ENCODE measurements around the gene APOBEC3A. TPM values are rescaled to one million over a fixed set of nuclear protein-coding genes. Genes with fewer than 3 reads are reported as not detected.
"Not testable (repeated sequence)": the region's sequence is repeated elsewhere in the genome, so short reads cannot be mapped to it uniquely, and the experiment has no call there.

Gene APOBEC3A
- total and polyA plus RNA-seq, 2 of the 13 experiments (the other 11 are each of a cell fraction or from before 2014, with no cell fraction given), result not detected

GRCh38 chr22:39007177-39007576 lies 49.8 kb downstream of the APOBEC3A start:
- no peak overlapping the region for H3K4me2 ChIP-seq (ENCODE audit: low read depth, low read length)
- H3K36me3 ChIP-seq (replicated peaks in 1 of 2; ENCODE audit: control insufficient read depth in 1 of 2, insufficient read depth in 2 of 2, low read length in 2 of 2), result no peaks in the 10 kb centered on the region
- no peak for ATAC-seq
- POLR2A ChIA-PET, result no interaction called here
- no peak overlapping the region for H2AFZ ChIP-seq (ENCODE audit: low read length)
- H3K4me3 ChIP-seq (replicated peaks in 1 of 3; ENCODE audit: insufficient read depth in 1 of 3, low read depth in 2 of 3, low read length in 3 of 3), result no peak overlapping the region
- no peaks in the 10 kb centered on the region for H4K20me1 ChIP-seq (ENCODE audit: insufficient read depth, low read length)
- TF ChIP-seq HCFC1 (IDR thresholded peaks at IDR 0.05; ENCODE audit: low read depth, low read length), result no peak
- no peak for TF ChIP-seq MNT (IDR thresholded peaks at IDR 0.05)
- no peak for TF ChIP-seq FOXA1 (IDR thresholded peaks at IDR 0.05)
- TF ChIP-seq FOXA1 (CRISPR knock-in tag; IDR thresholded peaks at IDR 0.05), result no peak
- TF ChIP-seq WIZ (CRISPR knock-in tag; IDR thresholded peaks at IDR 0.05), result no peak
- DNase-seq (ENCODE audit: low spot score), result no peak
- H3K79me2 ChIP-seq (ENCODE audit: insufficient read depth, low read length), result no peaks in the 10 kb centered on the region
- WGBS (ENCODE audit: low lambda C conversion rate), result 87% methylated on average over 5 of the region's 5 CpGs
- CTCF ChIA-PET (ENCODE audit: low intra/inter-chr PET ratio, low total read pairs), result interaction anchor here (1.5 to 2.9 kb wide), 3 partner anchors 111 to 137 kb away, joined by 6 to 19 read pairs (median 9); no protein-coding TSS in a partner anchor
- no peak overlapping the region for H3K9ac ChIP-seq (ENCODE audit: insufficient read depth, low read depth, low read length)
- H3K9me3 ChIP-seq (ENCODE audit: low read length), result no peaks in the 10 kb centered on the region
- peaks cover 19% of the 10 kb centered on the region for H3K4me1 ChIP-seq (ENCODE audit: insufficient read depth, low read length)
- intact Hi-C loops (cut with micrococcal nuclease; ENCODE audit: unreplicated experiment) (loop anchor here (10.0 kb wide), 1 partner anchor 242 kb away; no protein-coding TSS in a partner anchor), in situ Hi-C loops (cut with HindIII; ENCODE audit: extremely low pct_ligation_motif_present, low pct_unique_long_range_greater_than_20kb) (no loop called here)
- no peak for FAIRE-seq
- BruUV-seq (replicated peaks), result no TSS peak
- H3K27me3 ChIP-seq (ENCODE audit: control insufficient read depth in 1 of 2, insufficient read depth in 2 of 2, low read length in 2 of 2), result no peaks in the 10 kb centered on the region; a peak in 1 of 5 replicates
- no peak overlapping the region for H3K27ac ChIP-seq (ENCODE audit: extremely low read length, insufficient read depth, low read length)

GRCh38 chr22:39008271-39008850 lies 51.0 kb downstream of the APOBEC3A start:
- H3K36me3 ChIP-seq (replicated peaks in 1 of 2; ENCODE audit: control insufficient read depth in 1 of 2, insufficient read depth in 2 of 2, low read length in 2 of 2); ATAC-seq; H3K79me2 ChIP-seq (ENCODE audit: insufficient read depth, low read length); BruUV-seq (replicated peaks); H4K20me1 ChIP-seq (ENCODE audit: insufficient read depth, low read length); H3K27ac ChIP-seq (ENCODE audit: extremely low read length, insufficient read depth, low read length); FAIRE-seq; H3K9me3 ChIP-seq (ENCODE audit: low read length); H3K9ac ChIP-seq (ENCODE audit: insufficient read depth, low read depth, low read length); H3K4me3 ChIP-seq (replicated peaks in 1 of 3; ENCODE audit: insufficient read depth in 1 of 3, low read depth in 2 of 3, low read length in 3 of 3); in situ Hi-C loops (cut with HindIII; ENCODE audit: extremely low pct_ligation_motif_present, low pct_unique_long_range_greater_than_20kb); H3K27me3 ChIP-seq (ENCODE audit: control insufficient read depth in 1 of 2, insufficient read depth in 2 of 2, low read length in 2 of 2); POLR2A ChIA-PET; DNase-seq (ENCODE audit: low spot score); H3K4me2 ChIP-seq (ENCODE audit: low read depth, low read length); H2AFZ ChIP-seq (ENCODE audit: low read length): not testable (repeated sequence)
- CTCF ChIA-PET (ENCODE audit: low intra/inter-chr PET ratio, low total read pairs), result interaction anchor here (1.5 to 2.9 kb wide), 3 partner anchors 109 to 138 kb away, joined by 6 to 19 read pairs (median 9); no protein-coding TSS in a partner anchor
- peaks cover 31% of the 10 kb centered on the region for H3K4me1 ChIP-seq (ENCODE audit: insufficient read depth, low read length)
- intact Hi-C loops (cut with micrococcal nuclease; ENCODE audit: unreplicated experiment), result loop anchor here (10.0 kb wide), 1 partner anchor 244 kb away; no protein-coding TSS in a partner anchor
- whole genome bisulfite sequencing (ENCODE audit: low lambda C conversion rate), result 90% methylated on average over 8 of the region's 8 CpGs
